ENCODE data around the gene IGF1R. TPM values are rescaled to one million over a fixed set of nuclear protein-coding genes. Genes with fewer than 3 reads are reported as not detected.

The IGF1R gene
- total RNA-seq, 1 donor from 2014 or later = 145 TPM

GRCh38 chr15:98769867-98770266, 121.5 kb downstream of the IGF1R start:
- Mint-ChIP-seq H3K36me3 (ENCODE audit: unreplicated experiment) (no peaks in the 10 kb centered on the region), H3K9me3 (ENCODE audit: unreplicated experiment) (peaks cover 1% of the 10 kb centered on the region), H3K27ac (ENCODE audit: unreplicated experiment) (no peak overlapping the region), H3K4me1 (ENCODE audit: low read depth, unreplicated experiment) (peaks cover 27% of the 10 kb centered on the region), H3K27me3 (ENCODE audit: unreplicated experiment) (peaks cover 6% of the 10 kb centered on the region), H3K4me3 (ENCODE audit: unreplicated experiment) (no peak overlapping the region)
- no peak for TF ChIP-seq CTCF (IDR thresholded peaks at IDR 0.05; ENCODE audit: partially characterized antibody, unreplicated experiment)
- DNase-seq = no peak

DNA sequence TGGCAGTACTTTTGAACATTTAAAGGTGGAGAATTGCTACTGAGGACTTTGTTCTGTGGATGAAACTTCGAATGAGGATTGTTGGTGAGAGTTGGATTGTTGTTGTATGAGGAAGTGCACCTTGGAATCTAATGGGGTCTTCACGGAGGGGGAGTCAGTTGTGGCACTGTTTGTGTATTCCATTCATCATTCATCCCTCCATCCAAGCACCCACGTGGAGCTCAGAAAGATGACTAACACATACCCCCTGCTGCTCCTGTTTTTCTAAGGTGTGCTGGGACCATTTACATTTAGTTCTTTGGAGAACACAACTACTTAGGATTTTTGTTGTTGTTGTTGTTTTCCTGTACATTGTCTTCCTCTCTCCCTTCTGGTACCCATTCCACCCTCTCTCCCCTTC, 122.6 kb downstream of the IGF1R start:
- Mint-ChIP-seq H3K9me3 (ENCODE audit: unreplicated experiment) (no peaks in the 10 kb centered on the region), H3K27me3 (ENCODE audit: unreplicated experiment) (peaks cover 3% of the 10 kb centered on the region), H3K4me3 (ENCODE audit: unreplicated experiment) (no peak overlapping the region), H3K4me1 (ENCODE audit: low read depth, unreplicated experiment) (peaks cover 26% of the 10 kb centered on the region), H3K27ac (ENCODE audit: unreplicated experiment) (no peak overlapping the region), H3K36me3 (ENCODE audit: unreplicated experiment) (no peaks in the 10 kb centered on the region)
- TF ChIP-seq CTCF (IDR thresholded peaks at IDR 0.05; ENCODE audit: partially characterized antibody, unreplicated experiment) = no peak
- DNase-seq = no peak

DNA sequence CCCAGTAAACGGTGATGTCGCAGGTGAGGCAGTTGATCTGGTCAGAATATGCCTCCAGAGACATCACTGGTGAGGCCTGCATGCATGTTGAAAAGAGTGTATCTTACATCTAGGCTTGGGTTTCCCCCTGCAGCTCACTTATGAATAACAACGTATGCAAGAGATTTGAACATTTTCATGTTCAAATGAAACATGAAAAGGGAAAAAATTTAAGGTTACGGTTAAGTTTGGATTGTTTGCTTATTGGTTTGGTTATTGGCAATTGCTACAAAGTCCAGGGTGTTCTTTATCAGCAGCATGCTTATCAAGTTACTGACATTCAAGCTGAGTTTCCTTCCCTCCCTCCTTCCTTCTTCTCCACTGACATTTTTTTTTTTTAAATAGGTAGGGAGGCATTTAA, 123.2 kb downstream of the IGF1R start:
- Mint-ChIP-seq H3K4me1 (ENCODE audit: low read depth, unreplicated experiment) (peaks cover 27% of the 10 kb centered on the region), H3K27me3 (ENCODE audit: unreplicated experiment) (peaks cover 5% of the 10 kb centered on the region), H3K36me3 (ENCODE audit: unreplicated experiment) (no peaks in the 10 kb centered on the region), H3K9me3 (ENCODE audit: unreplicated experiment) (no peaks in the 10 kb centered on the region), H3K4me3 (ENCODE audit: unreplicated experiment) (no peak overlapping the region), H3K27ac (ENCODE audit: unreplicated experiment) (no peak overlapping the region)
- TF ChIP-seq CTCF (IDR thresholded peaks at IDR 0.05; ENCODE audit: partially characterized antibody, unreplicated experiment) = no peak
- no peak for DNase-seq

DNA sequence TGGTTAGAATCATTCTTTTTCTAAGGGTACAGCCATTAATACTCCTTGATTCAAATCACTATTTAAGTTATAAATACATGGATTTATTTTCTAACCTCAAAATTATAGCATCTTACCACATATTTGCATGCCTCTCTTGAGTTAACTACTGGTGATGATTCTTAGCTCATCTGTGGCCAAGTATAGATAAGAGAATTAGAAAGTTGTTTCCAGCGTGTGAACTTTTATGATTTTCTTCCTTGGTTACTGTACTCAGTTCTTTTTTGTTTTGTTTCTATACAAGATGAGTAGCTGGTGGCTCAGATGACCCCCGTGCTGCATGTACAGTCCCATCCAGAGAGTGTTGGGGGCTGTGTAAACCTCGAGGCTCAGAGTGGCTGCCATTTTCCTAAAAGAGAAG, 124.6 kb downstream of the IGF1R start:
- Mint-ChIP-seq H3K27me3 (ENCODE audit: unreplicated experiment) (peaks cover 10% of the 10 kb centered on the region), H3K9me3 (ENCODE audit: unreplicated experiment) (peaks cover 3% of the 10 kb centered on the region), H3K36me3 (ENCODE audit: unreplicated experiment) (no peaks in the 10 kb centered on the region), H3K4me1 (ENCODE audit: low read depth, unreplicated experiment) (peaks cover 31% of the 10 kb centered on the region), H3K4me3 (ENCODE audit: unreplicated experiment) (no peak overlapping the region), H3K27ac (ENCODE audit: unreplicated experiment) (no peak overlapping the region)
- DNase-seq = no peak
- no peak for TF ChIP-seq CTCF (IDR thresholded peaks at IDR 0.05; ENCODE audit: partially characterized antibody, unreplicated experiment)

DNA sequence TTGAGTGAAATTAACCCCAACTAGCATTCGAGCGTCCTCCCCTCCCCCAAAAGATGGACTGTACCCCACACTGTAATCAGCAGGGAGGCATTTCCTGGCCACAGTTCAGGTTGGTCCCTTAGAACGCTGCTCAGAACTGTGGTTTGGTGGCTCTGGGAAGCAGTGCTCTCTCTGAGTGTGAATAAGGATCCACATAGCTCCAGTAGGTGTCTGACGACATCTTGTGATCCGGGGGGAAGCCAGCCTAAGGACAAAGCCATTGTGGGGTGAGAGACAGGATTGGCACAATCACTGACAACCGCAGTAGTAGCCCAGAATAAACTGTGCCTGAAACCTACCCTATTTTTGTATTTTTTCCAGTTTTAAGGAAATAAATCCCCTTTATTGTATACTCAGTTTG, 125.3 kb downstream of the IGF1R start:
- no peak overlapping the region for H3K4me3 Mint-ChIP-seq (ENCODE audit: unreplicated experiment)
- H3K27me3 Mint-ChIP-seq (ENCODE audit: unreplicated experiment) = peaks cover 10% of the 10 kb centered on the region
- peaks cover 4% of the 10 kb centered on the region for H3K9me3 Mint-ChIP-seq (ENCODE audit: unreplicated experiment)
- H3K27ac Mint-ChIP-seq (ENCODE audit: unreplicated experiment) = no peak overlapping the region
- H3K36me3 Mint-ChIP-seq (ENCODE audit: unreplicated experiment) = no peaks in the 10 kb centered on the region
- peaks cover 31% of the 10 kb centered on the region for H3K4me1 Mint-ChIP-seq (ENCODE audit: low read depth, unreplicated experiment)
- no peak for DNase-seq
- TF ChIP-seq CTCF (IDR thresholded peaks at IDR 0.05; ENCODE audit: partially characterized antibody, unreplicated experiment) = no peak

Data from glutamatergic neuron (in vitro differentiated cells).